Endothelial cell of umbilical vein (primary cell): ENCODE data around the gene GPANK1. TPM values are rescaled to one million over a fixed set of nuclear protein-coding genes. Genes with fewer than 3 reads are reported as not detected.
A peak's percentile ranks its signal among the peaks of the same experiment; 100 is the strongest.

Experiments
- BruUV-seq: library from RNA; stranded (reverse); fragments of 400-500 nt; replicated peaks from 2 replicates; lab custom pipeline; 2021; lab: Mats Ljungman, UMichigan
- CTCF ChIA-PET: fragments of 300-600, 350-600 bp; sonication (Branson Sonifier 250); formaldehyde crosslinking; loops from one replicate; lab custom pipeline; 2021; ENCODE audit warnings: antibody characterized with exemption, inconsistent platforms; lab: Charles Lee
- POLR2A ChIA-PET: fragments of 300-600, 350-600 bp; sonication (Branson Sonifier 250); formaldehyde crosslinking; loops from one replicate; lab custom pipeline; 2021; ENCODE audit warnings: antibody characterized with exemption, inconsistent platforms; lab: Charles Lee
- DNase-seq: peaks from one replicate; pipeline ENCODE4 v3.0.0-alpha.2; 2011; ENCODE audit warnings: low read depth, low spot score
- FAIRE-seq: peaks from 2 replicates; lab custom pipeline; 2011; peaks lifted over from hg19 to GRCh38; lab: Jason Lieb, UNC
- H2AFZ ChIP-seq: 2 replicates; pipeline ENCODE4 v1.6.0; 2012; ENCODE audit warnings: low read depth, low read length, control low read depth, inconsistent platforms
- H3K27ac ChIP-seq: 2 replicates; pipeline ENCODE4 v1.5.1; 2011; ENCODE audit warnings: low read depth, mild to moderate bottlenecking, control low read depth, low read length, moderate library complexity; ENCODE audit not compliant: insufficient read depth
- H3K27me3 ChIP-seq, 2 experiments: 2 replicates each; pipeline versions ENCODE4 v1.6.0 to v1.6.1; 2011; ENCODE audit warnings: low read length in 2 of 2, mixed read lengths in 1 of 2; ENCODE audit not compliant: control insufficient read depth in 2 of 2, insufficient read depth in 2 of 2
- H3K36me3 ChIP-seq, 2 experiments: 2 replicates in 1 of 2; 3 replicates in 1 of 2; pipeline ENCODE4 v1.5.1; 2011; ENCODE audit warnings: low read length in 2 of 2, mild to moderate bottlenecking in 1 of 2, moderate library complexity in 1 of 2; ENCODE audit not compliant: control insufficient read depth in 2 of 2, insufficient read depth in 2 of 2; ENCODE audit errors: extremely low read depth in 1 of 2
- H3K4me1 ChIP-seq: 3 replicates; pipeline ENCODE4 v1.5.1; 2011; ENCODE audit warnings: mild to moderate bottlenecking, low read length; ENCODE audit not compliant: control insufficient read depth, insufficient read depth; ENCODE audit errors: extremely low read depth
- H3K4me2 ChIP-seq: 2 replicates; pipeline ENCODE4 v1.6.1; 2011; ENCODE audit warnings: low read length, control low read depth, mixed read lengths; ENCODE audit not compliant: insufficient read depth
- H3K4me3 ChIP-seq, 3 experiments: fragments of 200-600 bp in 1 of 3; sonication (generic), shearing (Covaris generic) in 1 of 3; replicated peaks in 1 of 3; 2 replicates each; pipeline ENCODE4 v1.5.1; 2011 to 2016; ENCODE audit warnings: control low read depth in 3 of 3, low read length in 3 of 3, mild to moderate bottlenecking in 2 of 3, inconsistent platforms in 1 of 3, low read depth in 1 of 3, moderate library complexity in 1 of 3; ENCODE audit not compliant: insufficient read depth in 1 of 3
- H3K79me2 ChIP-seq: 2 replicates; pipeline ENCODE4 v1.6.0; 2012; ENCODE audit warnings: low read length, inconsistent platforms; ENCODE audit not compliant: control insufficient read depth, insufficient read depth
- H3K9ac ChIP-seq: replicated peaks from 2 replicates; pipeline ENCODE3; 2011; ENCODE audit warnings: low read length, control low read depth; ENCODE audit not compliant: insufficient read depth; ENCODE audit errors: extremely low read depth
- H3K9me1 ChIP-seq: replicated peaks from 3 replicates; pipeline ENCODE4 v1.6.0; 2011; ENCODE audit warnings: mild to moderate bottlenecking, low read length; ENCODE audit not compliant: control insufficient read depth, insufficient read depth; ENCODE audit errors: extremely low read depth
- H3K9me3 ChIP-seq: replicated peaks from 2 replicates; pipeline ENCODE4 v1.5.1; 2012; ENCODE audit warnings: low read length, inconsistent platforms; ENCODE audit not compliant: control insufficient read depth, insufficient read depth
- H4K20me1 ChIP-seq: replicated peaks from 2 replicates; pipeline ENCODE3; 2011; ENCODE audit warnings: mild to moderate bottlenecking, low read length; ENCODE audit not compliant: control insufficient read depth, insufficient read depth; ENCODE audit errors: extremely low read depth
- EZH2 ChIP-seq: IDR thresholded peaks from 2 replicates; pipeline ENCODE4 v1.6.1; 2012; ENCODE audit warnings: borderline replicate concordance, low read depth, mild to moderate bottlenecking, moderate library complexity, low read length, inconsistent platforms; ENCODE audit not compliant: severe bottlenecking
- FOS ChIP-seq: IDR thresholded peaks from 2 replicates; pipeline ENCODE4 v1.6.1; 2011; ENCODE audit warnings: mild to moderate bottlenecking, low read length, moderate library complexity, borderline replicate concordance; ENCODE audit not compliant: insufficient read depth
- GATA2 ChIP-seq: IDR thresholded peaks from 2 replicates; pipeline ENCODE4 v1.7.0; 2011; ENCODE audit warnings: low read depth, mild to moderate bottlenecking, moderate library complexity, mixed read lengths, low read length; ENCODE audit not compliant: insufficient read length, insufficient read depth
- JUN ChIP-seq: IDR thresholded peaks from 2 replicates; pipeline ENCODE4 v1.6.1; 2011; ENCODE audit warnings: borderline replicate concordance, low read depth; ENCODE audit not compliant: insufficient read length, insufficient read depth
- MYC ChIP-seq: IDR thresholded peaks from one replicate; pipeline ENCODE4 v1.6.1; 2011; ENCODE audit warnings: mild to moderate bottlenecking, low read depth, low read length
- POLR2A ChIP-seq: IDR thresholded peaks from 2 replicates; pipeline ENCODE4 v1.6.1; 2012; ENCODE audit warnings: low read depth, mild to moderate bottlenecking, control low read depth, low read length
- POLR2AphosphoS5 ChIP-seq: IDR thresholded peaks from 2 replicates; pipeline ENCODE4 v1.6.1; 2012; ENCODE audit warnings: low read depth, mild to moderate bottlenecking, control low read depth, low read length, moderate library complexity; ENCODE audit not compliant: insufficient read depth
- dilution Hi-C: fragments of 300-500 bp; cut with MboI; formaldehyde crosslinking; loops from one replicate; pipeline ENCODE4 v1.15.0; 2019; ENCODE audit warnings: low sequenced_read_pairs; ENCODE audit not compliant: extremely low pct_ligation_motif_present
- intact Hi-C: fragments of 100-400 bp; cut with micrococcal nuclease; formaldehyde crosslinking; loops from one replicate; pipeline ENCODE4 v1.10.0; 2022
- microRNA-seq: library from miRNA; unstranded; fragments of <30 nt; microRNA quantifications from one replicate; pipeline ENCODE4 v1.2.0, GENCODE V29; 2021; ENCODE audit warnings: borderline number of aligned reads, borderline replicate concordance
- polyA plus RNA-seq, 4 experiments: library from polyadenylated mRNA; depleted of rRNA in 3 of 4; stranded (reverse) in 3 of 4; unstranded in 1 of 4; fragments of >200 nt; gene quantifications; 2 replicates each; pipeline versions ENCODE4 v1.2.1 to v1.2.3, GENCODE V29; 2011 to 2012; ENCODE audit warnings: missing spikeins in 1 of 4
- small RNA-seq: library from RNA; depleted of rRNA; stranded (forward); fragments of <200 nt; gene quantifications from one replicate; pipeline ENCODE3, GENCODE V24; 2012; ENCODE audit warnings: low replicate concordance, low read depth; ENCODE audit not compliant: insufficient read depth, insufficient read length
- total RNA-seq: library from RNA; stranded (reverse); gene quantifications from 2 replicates; pipeline ENCODE4 v1.2.3, GENCODE V29; 2021
- TF ChIP-seq, protein P1 (sequence below), 2 donors: IDR thresholded peaks; 1 replicate in 1 of 2; 2 replicates in 1 of 2; pipeline ENCODE4 v1.5.1; 2011; ENCODE audit warnings: low read length in 2 of 2, mild to moderate bottlenecking in 2 of 2, moderate library complexity in 2 of 2, control low read depth in 1 of 2, inconsistent platforms in 1 of 2, low read depth in 1 of 2; ENCODE audit not compliant: insufficient read depth in 1 of 2; ENCODE audit errors: extremely low read depth in 1 of 2
- TF ChIP-seq, protein P2 (sequence below): IDR thresholded peaks from 2 replicates; pipeline ENCODE4 v1.6.1; 2011; ENCODE audit not compliant: insufficient read depth, insufficient read length

GPANK1 gene
- total and polyA plus RNA-seq, 2 donors (not counting 3 experiments of a cell fraction or from before 2014, with no cell fraction given), result 12.6 to 17.5 TPM

GRCh38 chr6:31614075-31614619 lies 50.6 kb downstream of the GPANK1 start:
- no peaks in the 10 kb centered on the region for H3K4me1 ChIP-seq
- no peak overlapping the region for H3K27ac ChIP-seq
- intact Hi-C loops (no loop called here), dilution Hi-C loops (no loop called here)
- ChIA-PET POLR2A (no interaction called here), CTCF (no interaction called here)
- H3K9me3 ChIP-seq, result no peaks in the 10 kb centered on the region
- no peak overlapping the region for H3K9ac ChIP-seq
- H3K4me3 ChIP-seq, result no peak overlapping the region
- no peak for FAIRE-seq
- no peak for TF ChIP-seq FOS
- TF ChIP-seq, protein P1, sequence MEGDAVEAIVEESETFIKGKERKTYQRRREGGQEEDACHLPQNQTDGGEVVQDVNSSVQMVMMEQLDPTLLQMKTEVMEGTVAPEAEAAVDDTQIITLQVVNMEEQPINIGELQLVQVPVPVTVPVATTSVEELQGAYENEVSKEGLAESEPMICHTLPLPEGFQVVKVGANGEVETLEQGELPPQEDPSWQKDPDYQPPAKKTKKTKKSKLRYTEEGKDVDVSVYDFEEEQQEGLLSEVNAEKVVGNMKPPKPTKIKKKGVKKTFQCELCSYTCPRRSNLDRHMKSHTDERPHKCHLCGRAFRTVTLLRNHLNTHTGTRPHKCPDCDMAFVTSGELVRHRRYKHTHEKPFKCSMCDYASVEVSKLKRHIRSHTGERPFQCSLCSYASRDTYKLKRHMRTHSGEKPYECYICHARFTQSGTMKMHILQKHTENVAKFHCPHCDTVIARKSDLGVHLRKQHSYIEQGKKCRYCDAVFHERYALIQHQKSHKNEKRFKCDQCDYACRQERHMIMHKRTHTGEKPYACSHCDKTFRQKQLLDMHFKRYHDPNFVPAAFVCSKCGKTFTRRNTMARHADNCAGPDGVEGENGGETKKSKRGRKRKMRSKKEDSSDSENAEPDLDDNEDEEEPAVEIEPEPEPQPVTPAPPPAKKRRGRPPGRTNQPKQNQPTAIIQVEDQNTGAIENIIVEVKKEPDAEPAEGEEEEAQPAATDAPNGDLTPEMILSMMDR (IDR thresholded peaks at IDR 0.05; ENCODE audit: extremely low read depth in 1 of 2, insufficient read depth in 1 of 2, low read depth in 1 of 2, low read length in 2 of 2), result no peak
- no peak for TF ChIP-seq JUN
- TF ChIP-seq MYC, result no peak
- no peak for TF ChIP-seq POLR2A
- no peak for TF ChIP-seq GATA2
- TF ChIP-seq, protein P2, sequence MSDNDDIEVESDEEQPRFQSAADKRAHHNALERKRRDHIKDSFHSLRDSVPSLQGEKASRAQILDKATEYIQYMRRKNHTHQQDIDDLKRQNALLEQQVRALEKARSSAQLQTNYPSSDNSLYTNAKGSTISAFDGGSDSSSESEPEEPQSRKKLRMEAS, result no peak
- TF ChIP-seq POLR2AphosphoS5, result no peak
- no peak for TF ChIP-seq EZH2
- H3K4me2 ChIP-seq, result no peak overlapping the region
- BruUV-seq, result no TSS peak
- H3K27me3 ChIP-seq, result peaks cover 0 to 3% of the 10 kb centered on the region in 2 experiments
- no peak for DNase-seq
- H3K9me1 ChIP-seq, result no peaks in the 10 kb centered on the region
- no peaks in the 10 kb centered on the region for H3K79me2 ChIP-seq
- no peaks in the 10 kb centered on the region for H3K36me3 ChIP-seq
- no peak overlapping the region for H2AFZ ChIP-seq
- no peaks in the 10 kb centered on the region for H4K20me1 ChIP-seq

Small RNA genes lying within 50 kb of the gene (microRNA-seq; reads per million reads assigned to microRNA genes)
- not detected for gene MIR4646
- not detected for gene MIR6832

Small RNA genes lying within 50 kb of the gene (small RNA-seq; reads per million reads assigned to genes)
- not detected for gene MIR4646
- gene MIR6832, result not detected
- gene RF00019, result not detected
- 26.7 reads per million, percentile 84 among the genes with 10 or more reads in this experiment for gene SNORA38
- gene UQCRHP1, result not detected

Other genes with a start within 250 kb of the GPANK1 start
Only the 30 nearest of the 37 such genes appear.
- gene MCCD1, start 136.0 kb downstream of the GPANK1 start, total RNA-seq, result not detected in 2 replicates
- not detected in 2 replicates for gene MCCD1, start 136.0 kb downstream of the GPANK1 start, polyA plus RNA-seq
- 453 and 481 TPM in 2 replicates for gene DDX39B, start 123.0 kb downstream of the GPANK1 start, total RNA-seq
- 722 and 766 TPM in 2 replicates for gene DDX39B, start 123.0 kb downstream of the GPANK1 start, polyA plus RNA-seq
- 0.84 and 1.4 TPM in 2 replicates for gene ATP6V1G2, start 118.4 kb downstream of the GPANK1 start, total RNA-seq
- 0.64 and 0.70 TPM in 2 replicates for gene ATP6V1G2, start 118.4 kb downstream of the GPANK1 start, polyA plus RNA-seq
- 14.6 and 15.5 TPM in 2 replicates for gene NFKBIL1, start 117.4 kb downstream of the GPANK1 start, total RNA-seq
- gene NFKBIL1, start 117.4 kb downstream of the GPANK1 start, polyA plus RNA-seq, result 9.9 and 14.2 TPM in 2 replicates
- 0.46 TPM in 1 of 2 replicates, not detected in the other for gene LTA, start 92.7 kb downstream of the GPANK1 start, total RNA-seq
- 0.08 TPM in 1 of 2 replicates, not detected in the other for gene LTA, start 92.7 kb downstream of the GPANK1 start, polyA plus RNA-seq
- gene TNF, start 89.4 kb downstream of the GPANK1 start, total RNA-seq, result not detected in 2 replicates
- gene TNF, start 89.4 kb downstream of the GPANK1 start, polyA plus RNA-seq, result not detected in 2 replicates
- gene LTB, start 82.6 kb downstream of the GPANK1 start, total RNA-seq, result 1.2 and 1.3 TPM in 2 replicates
- gene LTB, start 82.6 kb downstream of the GPANK1 start, polyA plus RNA-seq, result 1.8 and 2.1 TPM in 2 replicates
- 1.00 and 2.0 TPM in 2 replicates for gene LST1, start 78.7 kb downstream of the GPANK1 start, total RNA-seq
- gene LST1, start 78.7 kb downstream of the GPANK1 start, polyA plus RNA-seq, result 1.1 and 1.8 TPM in 2 replicates
- not detected in 2 replicates for gene NCR3, start 72.0 kb downstream of the GPANK1 start, total RNA-seq
- gene NCR3, start 72.0 kb downstream of the GPANK1 start, polyA plus RNA-seq, result not detected in 2 replicates
- gene AIF1, start 49.8 kb downstream of the GPANK1 start, total RNA-seq, result not detected in 2 replicates
- gene AIF1, start 49.8 kb downstream of the GPANK1 start, polyA plus RNA-seq, result not detected in 2 replicates
- gene PRRC2A, start 44.3 kb downstream of the GPANK1 start, total RNA-seq, result 218 and 229 TPM in 2 replicates
- gene PRRC2A, start 44.3 kb downstream of the GPANK1 start, polyA plus RNA-seq, result 88.4 and 114 TPM in 2 replicates
- 314 and 322 TPM in 2 replicates for gene BAG6, start 12.3 kb downstream of the GPANK1 start, total RNA-seq
- 190 and 234 TPM in 2 replicates for gene BAG6, start 12.3 kb downstream of the GPANK1 start, polyA plus RNA-seq
- gene APOM, start 9.1 kb downstream of the GPANK1 start, total RNA-seq, result 0.97 TPM in 1 of 2 replicates, not detected in the other
- gene APOM, start 9.1 kb downstream of the GPANK1 start, polyA plus RNA-seq, result 2.5 and 2.6 TPM in 2 replicates
- gene C6orf47, start 4.2 kb downstream of the GPANK1 start, total RNA-seq, result 12.8 and 15.0 TPM in 2 replicates
- 5.6 and 5.8 TPM in 2 replicates for gene C6orf47, start 4.2 kb downstream of the GPANK1 start, polyA plus RNA-seq
- 206 and 214 TPM in 2 replicates for gene CSNK2B, start 1.1 kb upstream of the GPANK1 start, total RNA-seq
- 159 and 160 TPM in 2 replicates for gene CSNK2B, start 1.1 kb upstream of the GPANK1 start, polyA plus RNA-seq
- gene LY6G5B, start 5.0 kb upstream of the GPANK1 start, total RNA-seq, result 23.9 and 25.0 TPM in 2 replicates
- 13.7 and 15.4 TPM in 2 replicates for gene LY6G5B, start 5.0 kb upstream of the GPANK1 start, polyA plus RNA-seq
- 5.2 and 8.2 TPM in 2 replicates for gene LY6G5C, start 16.1 kb upstream of the GPANK1 start, total RNA-seq
- 11.4 and 11.8 TPM in 2 replicates for gene LY6G5C, start 16.1 kb upstream of the GPANK1 start, polyA plus RNA-seq
- 41.3 and 48.9 TPM in 2 replicates for gene ABHD16A, start 38.3 kb upstream of the GPANK1 start, total RNA-seq
- gene ABHD16A, start 38.3 kb upstream of the GPANK1 start, polyA plus RNA-seq, result 60.1 and 60.3 TPM in 2 replicates
- gene LY6G6F, start 41.9 kb upstream of the GPANK1 start, total RNA-seq, result not detected in 2 replicates
- gene LY6G6F, start 41.9 kb upstream of the GPANK1 start, polyA plus RNA-seq, result not detected in 2 replicates
- not detected in 2 replicates for gene LY6G6D, start 50.4 kb upstream of the GPANK1 start, total RNA-seq
- gene LY6G6D, start 50.4 kb upstream of the GPANK1 start, polyA plus RNA-seq, result not detected in 2 replicates
- 0.35 TPM in 1 of 2 replicates, not detected in the other for gene LY6G6C, start 56.7 kb upstream of the GPANK1 start, total RNA-seq
- gene LY6G6C, start 56.7 kb upstream of the GPANK1 start, polyA plus RNA-seq, result 0.33 and 0.41 TPM in 2 replicates
- not detected in 2 replicates for gene MPIG6B, start 58.4 kb upstream of the GPANK1 start, total RNA-seq
- gene MPIG6B, start 58.4 kb upstream of the GPANK1 start, polyA plus RNA-seq, result not detected in 2 replicates
- gene DDAH2, start 64.3 kb upstream of the GPANK1 start, total RNA-seq, result 109 and 116 TPM in 2 replicates
- 168 and 176 TPM in 2 replicates for gene DDAH2, start 64.3 kb upstream of the GPANK1 start, polyA plus RNA-seq
- 535 and 543 TPM in 2 replicates for gene CLIC1, start 71.5 kb upstream of the GPANK1 start, total RNA-seq
- gene CLIC1, start 71.5 kb upstream of the GPANK1 start, polyA plus RNA-seq, result 569 and 578 TPM in 2 replicates
- 43.2 and 43.8 TPM in 2 replicates for gene MSH5, start 75.0 kb upstream of the GPANK1 start, total RNA-seq
- gene MSH5, start 75.0 kb upstream of the GPANK1 start, polyA plus RNA-seq, result 24.5 and 27.1 TPM in 2 replicates
- 9.4 and 11.7 TPM in 2 replicates for gene SAPCD1, start 97.7 kb upstream of the GPANK1 start, total RNA-seq
- gene SAPCD1, start 97.7 kb upstream of the GPANK1 start, polyA plus RNA-seq, result 1.6 and 3.0 TPM in 2 replicates
- gene VWA7, start 112.3 kb upstream of the GPANK1 start, total RNA-seq, result 0.25 and 0.51 TPM in 2 replicates
- gene VWA7, start 112.3 kb upstream of the GPANK1 start, polyA plus RNA-seq, result 0.11 and 0.21 TPM in 2 replicates
- 121 and 125 TPM in 2 replicates for gene VARS1, start 130.8 kb upstream of the GPANK1 start, total RNA-seq
- gene VARS1, start 130.8 kb upstream of the GPANK1 start, polyA plus RNA-seq, result 36.5 and 37.4 TPM in 2 replicates
- 78.1 and 78.6 TPM in 2 replicates for gene LSM2, start 142.0 kb upstream of the GPANK1 start, total RNA-seq
- 86.0 and 95.5 TPM in 2 replicates for gene LSM2, start 142.0 kb upstream of the GPANK1 start, polyA plus RNA-seq
- 0.74 and 0.77 TPM in 2 replicates for gene HSPA1L, start 150.3 kb upstream of the GPANK1 start, total RNA-seq
- 0.32 and 0.35 TPM in 2 replicates for gene HSPA1L, start 150.3 kb upstream of the GPANK1 start, polyA plus RNA-seq